Esophagus (tissue), 2 donors: ENCODE measurements around the gene PCDHB12. TPM values are rescaled to one million over a fixed set of nuclear protein-coding genes. Genes with fewer than 3 reads are reported as not detected.

Experiments
- H3K27ac ChIP-seq, 2 donors: one replicate each; pipeline ENCODE4 v1.5.1; 2013; ENCODE audit warnings: low read depth in 2 of 2, mild to moderate bottlenecking in 2 of 2, inconsistent platforms in 1 of 2, low read length in 1 of 2, moderate library complexity in 1 of 2
- H3K27me3 ChIP-seq, 2 donors: one replicate each; pipeline ENCODE4 v1.6.1; 2013; ENCODE audit warnings: low read length in 2 of 2, control low read depth in 1 of 2, mild to moderate bottlenecking in 1 of 2; ENCODE audit not compliant: insufficient read depth in 2 of 2, control insufficient read depth in 1 of 2
- H3K36me3 ChIP-seq, 2 donors: one replicate each; pipeline ENCODE4 v1.6.1; 2013; ENCODE audit warnings: low read length in 1 of 2; ENCODE audit not compliant: control insufficient read depth in 2 of 2, insufficient read depth in 2 of 2
- H3K4me1 ChIP-seq, 2 donors: one replicate each; pipeline ENCODE4 v1.6.1; 2013; ENCODE audit warnings: low read length in 1 of 2; ENCODE audit not compliant: control insufficient read depth in 2 of 2, insufficient read depth in 2 of 2
- H3K4me3 ChIP-seq, 2 donors: one replicate each; pipeline ENCODE4 v1.5.1; 2013; ENCODE audit warnings: low read length in 2 of 2, mild to moderate bottlenecking in 2 of 2, low read depth in 1 of 2, moderate library complexity in 1 of 2
- H3K9me3 ChIP-seq, 2 donors: one replicate each; pipeline ENCODE4 v1.6.1; 2013; ENCODE audit warnings: mild to moderate bottlenecking in 2 of 2, low read depth in 1 of 2, low read length in 1 of 2, moderate library complexity in 1 of 2; ENCODE audit not compliant: control insufficient read depth in 2 of 2, insufficient read depth in 1 of 2
- WGBS, 2 donors: extraction: QIAGEN DNeasy Blood & Tissue Kit; methylation state at CpG; one replicate each; pipeline ENCODE4 v1.1.7; 2013; 5-methylcytosine and 5-hydroxymethylcytosine counted together
- polyA plus RNA-seq, 2 donors: library from polyadenylated mRNA; stranded (reverse); fragments of 200-250 nt; gene quantifications; one replicate each; pipeline ENCODE4 v1.2.3, GENCODE V29; 2013
- donor health status: healthy with polysubstance abuse.
- donor health status: Bipolar disorder and iron deficiency.

PCDHB12 gene
- polyA plus RNA-seq, 2 donors, result 0.08 to 0.15 TPM

DNA sequence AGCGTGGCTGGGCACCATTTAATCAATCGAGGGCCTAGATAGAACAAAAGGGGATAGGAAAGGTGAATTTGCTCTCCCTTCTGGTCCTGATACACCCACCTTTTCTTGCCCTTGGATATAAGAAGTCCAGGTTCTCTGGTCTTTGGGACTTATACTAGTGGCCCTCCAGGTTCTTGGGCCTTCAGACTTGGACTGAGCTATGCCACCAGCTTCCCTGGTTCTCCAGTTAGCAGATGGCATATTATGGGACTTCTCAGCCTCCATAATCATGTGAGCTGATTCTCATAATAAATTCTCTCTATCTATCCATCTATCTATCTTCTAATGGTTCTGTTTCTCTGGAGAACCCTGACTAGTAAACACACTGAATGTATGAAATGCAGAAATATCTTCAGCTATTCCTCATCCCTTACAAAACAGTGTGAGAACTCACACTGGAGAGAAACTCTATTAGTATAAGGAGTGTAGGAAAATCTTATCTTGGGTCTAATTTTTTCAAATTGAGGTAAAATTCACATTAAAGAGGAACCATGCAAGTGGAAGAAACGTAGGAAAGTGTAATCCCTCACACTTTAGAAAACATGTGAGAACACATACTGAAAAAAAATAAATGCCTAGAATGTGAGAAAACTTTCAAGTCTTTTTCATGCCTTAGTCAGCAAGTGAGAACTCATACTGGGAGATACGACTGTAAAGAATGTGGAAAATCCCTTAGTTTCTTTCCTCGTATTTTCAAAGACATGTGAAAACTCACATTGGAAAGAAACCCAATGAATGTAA, 52.1 kb downstream of the PCDHB12 start:
- 63 to 67% methylated on average over 5 of the region's 5 CpGs for WGBS, 2 donors
- no peaks in the 10 kb centered on the region for H3K36me3 ChIP-seq
- H3K27ac ChIP-seq, result no peak overlapping the region
- no peaks in the 10 kb centered on the region for H3K27me3 ChIP-seq
- no peaks in the 10 kb centered on the region for H3K4me1 ChIP-seq
- no peak overlapping the region for H3K4me3 ChIP-seq
- peaks cover 7 to 15% of the 10 kb centered on the region in 2 donors for H3K9me3 ChIP-seq

- H3K36me3 ChIP-seq, result no peaks in the 10 kb centered on the region
- no peak overlapping the region for H3K27ac ChIP-seq
- H3K4me3 ChIP-seq, result no peak overlapping the region
- H3K9me3 ChIP-seq, result peaks cover 9 to 16% of the 10 kb centered on the region in 2 donors
- H3K27me3 ChIP-seq, result no peaks in the 10 kb centered on the region
- WGBS, 2 donors, result 54 to 59% methylated on average over 1 of the region's 1 CpG
- H3K4me1 ChIP-seq, result no peaks in the 10 kb centered on the region
Observed at GRCh38 chr5:141261238-141261546, 52.7 kb downstream of the PCDHB12 start.

Other genes with a start within 250 kb of the PCDHB12 start
- under 1 TPM; 0.02 to 0.06 TPM for gene PCDHAC2, start 242.2 kb upstream of the PCDHB12 start, polyA plus RNA-seq
- not detected for gene PCDHB1, start 157.3 kb upstream of the PCDHB12 start, polyA plus RNA-seq
- gene PCDHB2, start 114.1 kb upstream of the PCDHB12 start, polyA plus RNA-seq, result under 1 TPM; 0.31 to 0.33 TPM
- gene PCDHB3, start 108.2 kb upstream of the PCDHB12 start, polyA plus RNA-seq, result under 1 TPM; 0.10 to 0.14 TPM
- gene PCDHB4, start 86.9 kb upstream of the PCDHB12 start, polyA plus RNA-seq, result under 1 TPM; 0.20 to 0.36 TPM
- gene PCDHB5, start 73.5 kb upstream of the PCDHB12 start, polyA plus RNA-seq, result under 1 TPM; 0.14 to 0.26 TPM
- gene PCDHB6, start 58.7 kb upstream of the PCDHB12 start, polyA plus RNA-seq, result under 1 TPM; 0.06 to 0.09 TPM
- under 1 TPM; 0.02 to 0.14 TPM for gene PCDHB7, start 36.1 kb upstream of the PCDHB12 start, polyA plus RNA-seq
- under 1 TPM; 0.04 TPM for gene PCDHB8, start 30.9 kb upstream of the PCDHB12 start, polyA plus RNA-seq
- gene PCDHB16, start 26.3 kb upstream of the PCDHB12 start, polyA plus RNA-seq, result under 1 TPM; 0.08 to 0.16 TPM
- under 1 TPM; 0.16 to 0.18 TPM for gene PCDHB9, start 21.6 kb upstream of the PCDHB12 start, polyA plus RNA-seq
- gene PCDHB10, start 16.4 kb upstream of the PCDHB12 start, polyA plus RNA-seq, result under 1 TPM; 0.10 to 0.44 TPM
- under 1 TPM; 0.16 to 0.47 TPM for gene PCDHB11, start 9.1 kb upstream of the PCDHB12 start, polyA plus RNA-seq
- under 1 TPM; 0.29 to 0.33 TPM for gene PCDHB13, start 5.2 kb downstream of the PCDHB12 start, polyA plus RNA-seq
- gene PCDHB14, start 14.6 kb downstream of the PCDHB12 start, polyA plus RNA-seq, result under 1 TPM; 0.67 to 0.88 TPM
- gene PCDHB15, start 36.7 kb downstream of the PCDHB12 start, polyA plus RNA-seq, result under 1 TPM; 0.37 to 0.80 TPM
- under 1 TPM; 0.05 to 0.29 TPM for gene SLC25A2, start 95.3 kb downstream of the PCDHB12 start, polyA plus RNA-seq
- 10 to 100 TPM; 22.5 to 35.3 TPM for gene TAF7, start 112.1 kb downstream of the PCDHB12 start, polyA plus RNA-seq
- gene PCDHGA1, start 121.8 kb downstream of the PCDHB12 start, polyA plus RNA-seq, result under 1 TPM; 0.13 to 0.22 TPM
- under 1 TPM; 0.14 to 0.27 TPM for gene PCDHGA2, start 130.0 kb downstream of the PCDHB12 start, polyA plus RNA-seq
- under 1 TPM; 0.08 to 0.12 TPM for gene PCDHGA3, start 135.1 kb downstream of the PCDHB12 start, polyA plus RNA-seq
- gene PCDHGB1, start 141.4 kb downstream of the PCDHB12 start, polyA plus RNA-seq, result under 1 TPM; 0.19 to 0.39 TPM
- under 1 TPM; 0.11 to 0.12 TPM for gene PCDHGA4, start 146.3 kb downstream of the PCDHB12 start, polyA plus RNA-seq
- under 1 TPM; 0.20 to 0.39 TPM for gene PCDHGB2, start 151.3 kb downstream of the PCDHB12 start, polyA plus RNA-seq
- under 1 TPM; 0.14 to 0.28 TPM for gene PCDHGA5, start 155.4 kb downstream of the PCDHB12 start, polyA plus RNA-seq
- gene PCDHGB3, start 161.5 kb downstream of the PCDHB12 start, polyA plus RNA-seq, result under 1 TPM; 0.13 to 0.37 TPM
- gene PCDHGA6, start 165.2 kb downstream of the PCDHB12 start, polyA plus RNA-seq, result under 1 TPM; 0.36 to 0.63 TPM
- gene PCDHGA7, start 174.0 kb downstream of the PCDHB12 start, polyA plus RNA-seq, result under 1 TPM; 0.24 to 0.53 TPM
- under 1 TPM; 0.36 to 0.37 TPM for gene PCDHGB4, start 179.0 kb downstream of the PCDHB12 start, polyA plus RNA-seq
- gene PCDHGA8, start 183.9 kb downstream of the PCDHB12 start, polyA plus RNA-seq, result under 1 TPM; 0.06 to 0.29 TPM
- 1 to 10 TPM; 1.0 to 1.7 TPM for gene PCDHGB5, start 189.2 kb downstream of the PCDHB12 start, polyA plus RNA-seq
- under 1 TPM; 0.54 to 0.83 TPM for gene PCDHGA9, start 194.1 kb downstream of the PCDHB12 start, polyA plus RNA-seq
- gene PCDHGB6, start 199.3 kb downstream of the PCDHB12 start, polyA plus RNA-seq, result under 1 TPM; 0.60 to 0.92 TPM
- gene PCDHGA10, start 204.3 kb downstream of the PCDHB12 start, polyA plus RNA-seq, result 1 to 10 TPM; 1.1 to 1.2 TPM
- gene PCDHGB7, start 209.0 kb downstream of the PCDHB12 start, polyA plus RNA-seq, result 1 to 10 TPM; 1.2 to 1.4 TPM
- under 1 TPM; 0.44 to 0.75 TPM for gene PCDHGA11, start 212.3 kb downstream of the PCDHB12 start, polyA plus RNA-seq
- gene PCDHGA12, start 221.8 kb downstream of the PCDHB12 start, polyA plus RNA-seq, result under 1 TPM; 0.34 to 0.65 TPM